Omental fat pad (tissue), 4 donors: Measurements from ENCODE around the gene REEP6. TPM values are rescaled to one million over a fixed set of nuclear protein-coding genes. Genes with fewer than 3 reads are reported as not detected.

Experiments used
- ATAC-seq: fragments of 150-250 bp; one replicate; pipeline ENCODE4 v1.9.1; 2016; ENCODE audit warnings: mild to moderate bottlenecking, moderate library complexity; ENCODE audit not compliant: low FRiP score
- DNase-seq: peaks from one replicate; pipeline ENCODE4 v3.0.0-alpha.2; 2019; ENCODE audit warnings: low spot score
- CTCF ChIP-seq, 3 donors: fragments of 450-650 bp; IDR thresholded peaks; one replicate each; pipeline ENCODE4 v1.5.1; 2016 to 2017; ENCODE audit warnings: antibody characterized with exemption in 3 of 3, mild to moderate bottlenecking in 3 of 3, moderate library complexity in 2 of 3
- total RNA-seq, 4 donors: library from RNA; depleted of rRNA; stranded (reverse); fragments of >200 nt; gene quantifications; one replicate each; pipeline ENCODE4 v1.1.0, GENCODE V29; 2016

The REEP6 gene
- total RNA-seq, 4 donors from 2014 or later: 1.6 to 4.5 (median 2.8) TPM

GRCh38 chr19:1459479-1459878 lies 31.5 kb upstream of the REEP6 start:
- DNase-seq (no peak), ATAC-seq (no peak)
- TF ChIP-seq CTCF (IDR thresholded peaks at IDR 0.05): no peak

GRCh38 chr19:1460033-1460995 lies 30.7 kb upstream of the REEP6 start:
- DNase-seq: no peak
- no peak for ATAC-seq
- no peak for TF ChIP-seq CTCF (IDR thresholded peaks at IDR 0.05)

- no peak for TF ChIP-seq CTCF (IDR thresholded peaks at IDR 0.05)
- DNase-seq: no peak
- ATAC-seq: no peak
Observed at GRCh38 chr19:1461862-1462261, 29.1 kb upstream of the REEP6 start.

GRCh38 chr19:1465191-1466016 lies 25.6 kb upstream of the REEP6 start:
- TF ChIP-seq CTCF (IDR thresholded peaks at IDR 0.05): no peak
- DNase-seq: no peak

GRCh38 chr19:1466018-1466460 lies 24.9 kb upstream of the REEP6 start:
- ATAC-seq: no peak
- TF ChIP-seq CTCF (IDR thresholded peaks at IDR 0.05): no peak
- DNase-seq: no peak

More at GRCh38 chr19:1465191-1466016, 25.6 kb upstream of the REEP6 start:
- no peak for ATAC-seq

- no peak for TF ChIP-seq CTCF (IDR thresholded peaks at IDR 0.05)
- no peak for DNase-seq
- ATAC-seq: no peak
Observed at GRCh38 chr19:1466461-1467214, 24.3 kb upstream of the REEP6 start.
